ENCODE results near the gene CPEB3. TPM values are rescaled to one million over a fixed set of nuclear protein-coding genes. Genes with fewer than 3 reads are reported as not detected.
"Not testable (repeated sequence)": the region's sequence is repeated elsewhere in the genome, so short reads cannot be mapped to it uniquely, and the experiment has no call there.

The CPEB3 gene
- polyA plus RNA-seq, 2 donors = 1.9 to 2.3 TPM

- no peak overlapping the region for H3K4me3 ChIP-seq (ENCODE audit: low read depth in 1 of 2, low read length in 2 of 2)
- WGBS, 2 donors = 87 to 91% methylated on average over 1 of the region's 1 CpG
- no peaks in the 10 kb centered on the region for H3K36me3 ChIP-seq (ENCODE audit: control insufficient read depth in 2 of 2, insufficient read depth in 2 of 2, low read length in 1 of 2)
- H3K4me1 ChIP-seq (ENCODE audit: control insufficient read depth in 2 of 2, insufficient read depth in 2 of 2, low read length in 1 of 2) = no peaks in the 10 kb centered on the region
- no peaks in the 10 kb centered on the region for H3K27me3 ChIP-seq (ENCODE audit: control insufficient read depth in 1 of 2, insufficient read depth in 2 of 2, low read length in 2 of 2)
- no peaks in the 10 kb centered on the region for H3K9me3 ChIP-seq (ENCODE audit: control insufficient read depth in 2 of 2, insufficient read depth in 1 of 2, low read depth in 1 of 2, low read length in 1 of 2)
- H3K27ac ChIP-seq (ENCODE audit: low read depth in 2 of 2, low read length in 1 of 2) = no peak overlapping the region
These were observed 251.9 kb downstream of the CPEB3 start for GRCh38 chr10:92038949-92039348.

DNA sequence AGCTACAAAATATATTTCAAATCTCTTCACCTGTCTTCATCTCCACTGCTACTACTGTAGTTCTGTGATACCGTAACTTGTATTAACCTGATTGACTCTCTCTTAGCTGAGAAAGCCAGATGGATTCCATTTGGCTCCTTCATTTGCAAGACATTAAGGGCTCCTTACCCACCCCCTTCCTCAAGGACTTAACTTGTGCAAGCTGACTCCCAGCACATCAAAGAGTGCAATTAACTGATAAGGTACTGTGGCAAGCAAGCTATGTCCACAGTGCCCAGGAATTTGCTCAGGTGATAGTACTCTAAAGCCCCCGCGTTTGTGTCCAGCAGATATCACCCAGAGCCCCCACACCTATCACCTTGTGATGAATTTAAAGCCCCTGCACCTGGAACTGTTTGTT is 257.8 kb downstream of the CPEB3 start:
- not testable (repeated sequence) for H3K4me3 ChIP-seq (ENCODE audit: low read depth in 1 of 2, low read length in 2 of 2); H3K27ac ChIP-seq (ENCODE audit: low read depth in 2 of 2, low read length in 1 of 2); H3K4me1 ChIP-seq (ENCODE audit: control insufficient read depth in 2 of 2, insufficient read depth in 2 of 2, low read length in 1 of 2); H3K36me3 ChIP-seq (ENCODE audit: control insufficient read depth in 2 of 2, insufficient read depth in 2 of 2, low read length in 1 of 2); H3K27me3 ChIP-seq (ENCODE audit: control insufficient read depth in 1 of 2, insufficient read depth in 2 of 2, low read length in 2 of 2); H3K9me3 ChIP-seq (ENCODE audit: control insufficient read depth in 2 of 2, insufficient read depth in 1 of 2, low read depth in 1 of 2, low read length in 1 of 2)
- WGBS, 2 donors = 64 to 80% methylated on average over 3 of the region's 3 CpGs

DNA sequence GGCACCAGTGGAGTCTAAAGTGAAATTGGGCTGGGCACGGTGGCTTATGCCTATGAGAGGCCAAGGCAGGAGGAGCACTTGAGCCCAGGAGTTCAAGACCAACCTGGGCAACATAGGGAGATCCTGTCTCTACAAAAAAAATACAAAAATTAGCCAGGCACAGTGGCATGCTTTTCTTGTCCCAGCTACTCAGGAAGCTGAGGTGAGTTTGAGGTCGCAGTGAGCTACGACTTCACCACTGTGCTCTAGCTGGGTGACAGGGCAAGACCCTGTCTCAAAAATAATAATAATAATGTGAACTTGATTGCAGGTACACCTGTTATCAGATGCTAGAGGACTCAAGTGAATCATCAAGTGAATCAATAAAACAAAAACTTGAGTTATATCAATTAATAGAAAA is 259.3 kb downstream of the CPEB3 start:
- H3K27me3 ChIP-seq (ENCODE audit: control insufficient read depth in 1 of 2, insufficient read depth in 2 of 2, low read length in 2 of 2) = no peaks in the 10 kb centered on the region
- peaks cover 0 to 3% of the 10 kb centered on the region in 2 donors for H3K36me3 ChIP-seq (ENCODE audit: control insufficient read depth in 2 of 2, insufficient read depth in 2 of 2, low read length in 1 of 2)
- no peaks in the 10 kb centered on the region for H3K9me3 ChIP-seq (ENCODE audit: control insufficient read depth in 2 of 2, insufficient read depth in 1 of 2, low read depth in 1 of 2, low read length in 1 of 2)
- H3K4me1 ChIP-seq (ENCODE audit: control insufficient read depth in 2 of 2, insufficient read depth in 2 of 2, low read length in 1 of 2) = no peaks in the 10 kb centered on the region
- H3K4me3 ChIP-seq (ENCODE audit: low read depth in 1 of 2, low read length in 2 of 2) = no peak overlapping the region
- H3K27ac ChIP-seq (ENCODE audit: low read depth in 2 of 2, low read length in 1 of 2) = no peak overlapping the region
- WGBS, 2 donors = 79 to 88% methylated on average over 3 of the region's 3 CpGs

DNA sequence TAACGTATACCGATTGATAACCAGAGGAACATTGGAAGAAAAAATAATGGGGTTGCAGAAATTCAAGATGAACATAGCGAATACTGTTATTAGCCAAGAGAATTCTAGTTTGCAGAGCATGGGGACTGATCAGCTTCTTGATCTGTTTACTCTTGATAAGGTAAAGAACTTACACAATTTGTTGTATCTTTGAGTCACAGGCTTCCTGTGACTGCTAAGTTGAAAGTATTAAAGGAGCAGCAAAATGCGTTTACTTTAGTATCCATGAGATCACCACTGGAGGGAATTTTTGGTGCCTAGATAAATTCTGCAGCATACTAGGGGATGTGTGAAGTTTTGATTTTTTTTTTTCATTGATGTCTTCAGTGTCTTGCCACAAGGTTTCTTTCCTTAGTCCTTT is 263.7 kb downstream of the CPEB3 start:
- no peak overlapping the region for H3K4me3 ChIP-seq (ENCODE audit: low read depth in 1 of 2, low read length in 2 of 2)
- no peak overlapping the region for H3K27ac ChIP-seq (ENCODE audit: low read depth in 2 of 2, low read length in 1 of 2)
- no peaks in the 10 kb centered on the region for H3K4me1 ChIP-seq (ENCODE audit: control insufficient read depth in 2 of 2, insufficient read depth in 2 of 2, low read length in 1 of 2)
- 82 to 91% methylated on average over 4 of the region's 4 CpGs for WGBS, 2 donors
- peaks cover 2 to 4% of the 10 kb centered on the region in 2 donors for H3K36me3 ChIP-seq (ENCODE audit: control insufficient read depth in 2 of 2, insufficient read depth in 2 of 2, low read length in 1 of 2)
- H3K9me3 ChIP-seq (ENCODE audit: control insufficient read depth in 2 of 2, insufficient read depth in 1 of 2, low read depth in 1 of 2, low read length in 1 of 2) = no peaks in the 10 kb centered on the region
- no peaks in the 10 kb centered on the region for H3K27me3 ChIP-seq (ENCODE audit: control insufficient read depth in 1 of 2, insufficient read depth in 2 of 2, low read length in 2 of 2)

DNA sequence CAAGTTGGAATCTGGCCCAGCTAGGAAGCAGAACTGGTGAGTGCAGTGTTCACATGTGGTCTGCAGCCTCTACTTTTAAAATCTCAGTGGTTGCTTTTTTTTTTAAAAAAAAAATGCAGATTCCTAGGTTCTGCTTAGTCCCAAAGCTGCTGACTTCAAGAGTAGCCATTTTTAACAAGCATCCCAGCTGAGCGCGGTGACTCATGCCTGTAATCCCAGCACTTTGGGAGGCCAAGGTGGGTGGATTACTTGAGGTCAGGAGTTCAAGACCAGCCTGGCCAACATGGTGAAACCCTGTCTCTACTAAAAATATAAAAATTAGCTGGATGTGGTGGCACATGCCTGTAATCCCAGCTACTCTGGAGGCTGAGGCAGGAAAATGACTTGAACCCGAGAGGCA is 265.5 kb downstream of the CPEB3 start:
- H3K4me1 ChIP-seq (ENCODE audit: control insufficient read depth in 2 of 2, insufficient read depth in 2 of 2, low read length in 1 of 2); H3K9me3 ChIP-seq (ENCODE audit: control insufficient read depth in 2 of 2, insufficient read depth in 1 of 2, low read depth in 1 of 2, low read length in 1 of 2); H3K27ac ChIP-seq (ENCODE audit: low read depth in 2 of 2, low read length in 1 of 2); H3K27me3 ChIP-seq (ENCODE audit: control insufficient read depth in 1 of 2, insufficient read depth in 2 of 2, low read length in 2 of 2); H3K4me3 ChIP-seq (ENCODE audit: low read depth in 1 of 2, low read length in 2 of 2); H3K36me3 ChIP-seq (ENCODE audit: control insufficient read depth in 2 of 2, insufficient read depth in 2 of 2, low read length in 1 of 2): not testable (repeated sequence)
- WGBS, 2 donors = 88 to 93% methylated on average over 3 of the region's 3 CpGs

DNA sequence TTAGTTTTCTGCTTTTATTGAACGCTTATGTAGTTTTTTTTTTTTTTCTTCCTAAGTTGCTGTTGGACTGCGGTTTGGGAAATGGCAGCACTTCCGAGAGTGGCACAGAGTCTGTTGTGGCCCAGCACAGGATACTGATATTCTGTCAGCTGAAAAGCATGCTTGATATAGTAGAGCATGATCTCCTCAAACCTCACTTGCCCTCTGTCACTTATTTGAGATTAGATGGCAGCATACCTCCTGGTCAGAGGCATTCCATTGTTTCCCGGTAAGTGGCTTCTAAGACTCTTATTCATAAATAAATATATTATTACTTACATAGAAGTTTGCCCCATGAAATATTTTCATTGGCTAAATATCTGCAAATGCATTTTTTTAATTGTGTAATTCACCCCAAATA is 266.2 kb downstream of the CPEB3 start:
- H3K9me3 ChIP-seq (ENCODE audit: control insufficient read depth in 2 of 2, insufficient read depth in 1 of 2, low read depth in 1 of 2, low read length in 1 of 2) = no peaks in the 10 kb centered on the region
- WGBS, 2 donors = 93% methylated on average over 4 of the region's 4 CpGs
- no peak overlapping the region for H3K27ac ChIP-seq (ENCODE audit: low read depth in 2 of 2, low read length in 1 of 2)

DNA sequence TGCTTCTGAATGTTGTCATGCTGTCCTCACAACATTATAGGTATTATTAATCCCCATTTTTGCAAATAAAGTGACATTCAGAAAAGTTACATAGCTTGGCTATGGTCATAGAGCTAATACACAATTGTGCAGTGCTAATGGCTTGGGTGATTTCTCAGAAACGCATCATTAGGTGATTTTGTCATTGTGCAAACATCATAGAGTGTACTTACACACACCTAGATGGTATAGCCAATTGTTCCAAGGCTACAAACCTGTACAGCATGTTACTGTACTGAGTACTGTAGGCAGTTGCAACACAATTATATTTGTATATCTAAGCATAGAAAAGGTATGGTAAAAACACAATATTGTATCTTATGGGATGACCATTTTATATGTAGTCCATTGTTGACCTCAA is 276.3 kb downstream of the CPEB3 start:
- Histone ChIP-seq H3K27ac (ENCODE audit: low read depth in 2 of 2, low read length in 1 of 2) (no peak overlapping the region), H3K4me3 (ENCODE audit: low read depth in 1 of 2, low read length in 2 of 2) (no peak overlapping the region), H3K4me1 (ENCODE audit: control insufficient read depth in 2 of 2, insufficient read depth in 2 of 2, low read length in 1 of 2) (no peaks in the 10 kb centered on the region), H3K36me3 (ENCODE audit: control insufficient read depth in 2 of 2, insufficient read depth in 2 of 2, low read length in 1 of 2) (peaks cover 0 to 3% of the 10 kb centered on the region in 2 donors), H3K27me3 (ENCODE audit: control insufficient read depth in 1 of 2, insufficient read depth in 2 of 2, low read length in 2 of 2) (no peaks in the 10 kb centered on the region), H3K9me3 (ENCODE audit: control insufficient read depth in 2 of 2, insufficient read depth in 1 of 2, low read depth in 1 of 2, low read length in 1 of 2) (no peaks in the 10 kb centered on the region)
- 72 to 76% methylated on average over 1 of the region's 1 CpG for WGBS, 2 donors

More for the DNA sequence above, 266.2 kb downstream of the CPEB3 start:
- no peak overlapping the region for H3K4me3 ChIP-seq (ENCODE audit: low read depth in 1 of 2, low read length in 2 of 2)
- no peaks in the 10 kb centered on the region for H3K4me1 ChIP-seq (ENCODE audit: control insufficient read depth in 2 of 2, insufficient read depth in 2 of 2, low read length in 1 of 2)
- no peaks in the 10 kb centered on the region for H3K27me3 ChIP-seq (ENCODE audit: control insufficient read depth in 1 of 2, insufficient read depth in 2 of 2, low read length in 2 of 2)
- H3K36me3 ChIP-seq (ENCODE audit: control insufficient read depth in 2 of 2, insufficient read depth in 2 of 2, low read length in 1 of 2) = peaks cover 2 to 4% of the 10 kb centered on the region in 2 donors

DNA sequence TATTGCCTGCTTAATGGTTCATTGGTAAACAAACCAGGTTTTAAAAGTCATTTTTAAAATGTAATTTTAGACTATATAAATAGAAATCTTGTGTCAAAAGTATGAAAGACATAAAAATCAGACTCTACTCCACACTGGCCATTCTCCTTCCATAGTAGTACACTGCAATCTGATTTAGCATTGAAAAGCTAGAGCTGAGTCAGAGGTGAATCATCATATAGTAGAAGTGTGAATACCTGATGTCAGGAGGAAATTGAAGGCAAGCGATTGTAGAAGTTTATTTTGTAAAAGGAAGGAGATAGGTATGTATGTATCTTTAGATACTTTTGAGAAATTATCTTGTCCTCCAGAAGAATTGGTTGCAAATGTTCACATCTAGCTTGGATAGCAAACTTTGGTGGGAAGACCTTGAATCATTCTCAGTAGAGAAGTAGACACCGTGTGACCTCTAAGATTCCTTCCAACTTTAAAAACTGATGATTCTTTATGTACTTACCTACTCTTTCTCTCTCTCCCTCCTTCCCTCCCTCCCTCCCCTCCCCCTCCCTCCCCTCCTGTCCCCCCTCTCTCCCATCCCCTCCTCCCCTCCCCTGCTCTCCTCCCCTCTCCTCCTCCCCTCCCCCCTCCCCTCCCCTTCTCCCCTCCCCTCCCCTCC is 279.2 kb downstream of the CPEB3 start:
- 76 to 78% methylated on average over 2 of the region's 2 CpGs for WGBS, 2 donors
- H3K36me3 ChIP-seq (ENCODE audit: control insufficient read depth in 2 of 2, insufficient read depth in 2 of 2, low read length in 1 of 2) = peaks cover 3 to 4% of the 10 kb centered on the region in 2 donors
- no peak overlapping the region for H3K27ac ChIP-seq (ENCODE audit: low read depth in 2 of 2, low read length in 1 of 2)

DNA sequence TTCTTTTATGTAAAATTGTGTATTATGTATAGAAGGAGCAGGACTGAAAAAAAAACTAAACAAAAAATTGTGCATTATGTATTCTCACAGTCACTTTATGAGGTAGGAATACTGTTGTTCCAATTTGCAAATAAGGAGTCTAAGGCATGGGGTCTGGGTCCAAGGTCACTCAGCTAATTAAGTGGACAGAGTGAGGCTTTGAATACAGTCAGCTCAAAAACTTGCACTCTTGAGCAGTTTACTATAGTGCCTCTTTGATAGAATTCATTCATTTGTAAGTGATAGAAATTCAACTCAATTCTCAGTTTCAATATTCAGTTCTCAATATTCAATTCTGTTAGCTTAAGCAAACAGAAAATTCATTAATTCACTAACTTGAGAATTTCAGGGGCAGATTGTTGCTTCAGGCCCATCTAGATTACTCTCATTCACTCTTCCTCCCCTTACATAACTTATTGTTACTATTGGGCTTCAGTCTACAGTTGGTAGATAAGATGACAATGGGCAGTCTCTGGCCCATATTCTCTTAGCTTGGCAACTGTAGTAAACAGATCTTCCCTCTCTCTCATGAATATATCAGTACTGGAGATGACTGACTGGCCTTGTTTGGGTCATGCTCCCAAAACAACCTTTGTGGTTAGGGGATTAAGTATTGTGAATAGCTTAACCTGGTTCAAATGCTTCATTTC is 280.7 kb downstream of the CPEB3 start:
- H3K36me3 ChIP-seq (ENCODE audit: control insufficient read depth in 2 of 2, insufficient read depth in 2 of 2, low read length in 1 of 2) = peaks cover 3 to 4% of the 10 kb centered on the region in 2 donors
- H3K9me3 ChIP-seq (ENCODE audit: control insufficient read depth in 2 of 2, insufficient read depth in 1 of 2, low read depth in 1 of 2, low read length in 1 of 2) = no peaks in the 10 kb centered on the region
- H3K27me3 ChIP-seq (ENCODE audit: control insufficient read depth in 1 of 2, insufficient read depth in 2 of 2, low read length in 2 of 2) = no peaks in the 10 kb centered on the region
- H3K4me1 ChIP-seq (ENCODE audit: control insufficient read depth in 2 of 2, insufficient read depth in 2 of 2, low read length in 1 of 2) = no peaks in the 10 kb centered on the region
- no peak overlapping the region for H3K4me3 ChIP-seq (ENCODE audit: low read depth in 1 of 2, low read length in 2 of 2)
- no peak overlapping the region for H3K27ac ChIP-seq (ENCODE audit: low read depth in 2 of 2, low read length in 1 of 2)

More for the DNA sequence above, 279.2 kb downstream of the CPEB3 start:
- Histone ChIP-seq H3K4me3 (ENCODE audit: low read depth in 1 of 2, low read length in 2 of 2) (no peak overlapping the region), H3K4me1 (ENCODE audit: control insufficient read depth in 2 of 2, insufficient read depth in 2 of 2, low read length in 1 of 2) (no peaks in the 10 kb centered on the region), H3K27me3 (ENCODE audit: control insufficient read depth in 1 of 2, insufficient read depth in 2 of 2, low read length in 2 of 2) (no peaks in the 10 kb centered on the region), H3K9me3 (ENCODE audit: control insufficient read depth in 2 of 2, insufficient read depth in 1 of 2, low read depth in 1 of 2, low read length in 1 of 2) (no peaks in the 10 kb centered on the region)

- Histone ChIP-seq H3K9me3 (ENCODE audit: control insufficient read depth in 2 of 2, insufficient read depth in 1 of 2, low read depth in 1 of 2, low read length in 1 of 2) (no peaks in the 10 kb centered on the region), H3K4me1 (ENCODE audit: control insufficient read depth in 2 of 2, insufficient read depth in 2 of 2, low read length in 1 of 2) (no peaks in the 10 kb centered on the region), H3K36me3 (ENCODE audit: control insufficient read depth in 2 of 2, insufficient read depth in 2 of 2, low read length in 1 of 2) (peaks cover 3 to 4% of the 10 kb centered on the region in 2 donors), H3K4me3 (ENCODE audit: low read depth in 1 of 2, low read length in 2 of 2) (no peak overlapping the region), H3K27me3 (ENCODE audit: control insufficient read depth in 1 of 2, insufficient read depth in 2 of 2, low read length in 2 of 2) (no peaks in the 10 kb centered on the region), H3K27ac (ENCODE audit: low read depth in 2 of 2, low read length in 1 of 2) (no peak overlapping the region)
- WGBS, 2 donors = 95 to 100% methylated on average over 1 of the region's 1 CpG
These were observed 281.4 kb downstream of the CPEB3 start for GRCh38 chr10:92009445-92009844.

Measured in esophagus (tissue), 2 donors.